Adipocyte (in vitro differentiated cells): Measurements from ENCODE around the gene CEMIP.

Experiments
- DNase-seq: peaks from one replicate; pipeline ENCODE4 v3.0.0-alpha.2; 2015; ENCODE audit warnings: low read depth
- H3K27me3 ChIP-seq: replicated peaks from 2 replicates; pipeline ENCODE4 v1.7.0; 2013; ENCODE audit warnings: mild to moderate bottlenecking, low read length, moderate library complexity; ENCODE audit not compliant: control insufficient read depth, insufficient read depth
- H3K36me3 ChIP-seq: 2 replicates; pipeline ENCODE4 v1.7.0; 2013; ENCODE audit warnings: low read length, mild to moderate bottlenecking, moderate library complexity; ENCODE audit not compliant: control insufficient read depth, insufficient read depth, severe bottlenecking
- H3K4me1 ChIP-seq: 2 replicates; pipeline ENCODE4 v1.7.0; 2013; ENCODE audit warnings: mild to moderate bottlenecking, low read length, moderate library complexity; ENCODE audit not compliant: control insufficient read depth, insufficient read depth
- H3K4me3 ChIP-seq: 2 replicates; pipeline ENCODE4 v1.7.0; 2013; ENCODE audit warnings: mild to moderate bottlenecking, low read length, moderate library complexity
- H3K9ac ChIP-seq: 2 replicates; pipeline ENCODE4 v1.7.0; 2013; ENCODE audit warnings: mild to moderate bottlenecking, low read length, moderate library complexity
- H3K9me3 ChIP-seq: 2 replicates; pipeline ENCODE4 v1.7.0; 2013; ENCODE audit warnings: mild to moderate bottlenecking, low read length, moderate library complexity; ENCODE audit not compliant: control insufficient read depth

The CEMIP gene

DNA sequence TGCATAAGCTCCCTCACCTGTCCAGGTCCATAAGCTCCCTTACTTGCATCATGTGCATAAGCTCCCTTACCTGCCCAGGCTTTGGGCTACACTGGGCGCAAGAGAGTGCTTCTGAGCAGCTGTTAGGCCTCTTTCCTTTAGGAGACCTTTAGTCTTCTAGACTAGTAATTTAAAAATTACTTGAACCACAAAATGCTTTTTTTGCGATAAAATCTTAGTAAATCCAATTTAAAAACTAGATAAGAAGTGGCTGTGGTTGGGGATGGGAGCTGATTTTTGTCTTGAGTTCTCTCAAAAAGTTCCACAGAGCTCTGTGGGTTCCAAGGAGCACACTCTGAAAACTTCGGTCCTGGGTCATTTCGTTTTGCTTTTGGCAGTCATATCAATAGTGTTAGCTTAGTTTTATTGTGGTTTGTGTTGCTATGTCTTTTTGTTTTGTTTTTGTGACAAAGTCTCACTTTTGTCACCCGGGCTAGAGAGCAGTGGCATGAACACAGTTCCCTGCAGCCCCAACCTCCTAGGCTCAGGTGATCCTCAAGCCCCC, 6.7 kb downstream of the CEMIP start:
- H3K4me1 ChIP-seq: peaks cover 19% of the 10 kb centered on the region
- no peak for DNase-seq
- no peak overlapping the region for H3K4me3 ChIP-seq
- H3K9ac ChIP-seq: no peak overlapping the region
- peaks cover 48% of the 10 kb centered on the region for H3K36me3 ChIP-seq
- H3K27me3 ChIP-seq: no peaks in the 10 kb centered on the region
- no peaks in the 10 kb centered on the region for H3K9me3 ChIP-seq

DNA sequence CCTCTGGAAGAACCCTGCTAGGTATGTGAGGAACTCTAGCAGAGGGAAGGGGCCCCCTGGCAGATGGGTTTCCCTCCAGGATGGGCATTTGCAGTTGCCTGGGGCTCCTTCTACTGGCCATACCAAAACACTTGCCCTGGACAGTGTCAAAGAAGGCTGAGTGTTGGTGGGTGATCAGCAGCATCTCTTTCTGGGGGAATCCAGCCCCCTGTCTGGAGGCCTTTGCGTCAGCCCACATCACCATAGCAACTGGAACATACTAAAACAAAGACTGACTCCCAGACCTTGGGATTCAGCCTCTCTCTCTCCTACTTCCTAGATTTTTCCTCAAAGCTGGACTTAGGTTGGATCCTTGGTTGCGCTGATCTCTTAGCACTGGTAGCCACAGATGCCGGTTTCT, 8.1 kb downstream of the CEMIP start:
- no peak for DNase-seq
- H3K36me3 ChIP-seq: peaks cover 58% of the 10 kb centered on the region
- peaks cover 18% of the 10 kb centered on the region for H3K4me1 ChIP-seq
- no peak overlapping the region for H3K4me3 ChIP-seq
- H3K9ac ChIP-seq: no peak overlapping the region
- no peaks in the 10 kb centered on the region for H3K9me3 ChIP-seq
- no peaks in the 10 kb centered on the region for H3K27me3 ChIP-seq

DNA sequence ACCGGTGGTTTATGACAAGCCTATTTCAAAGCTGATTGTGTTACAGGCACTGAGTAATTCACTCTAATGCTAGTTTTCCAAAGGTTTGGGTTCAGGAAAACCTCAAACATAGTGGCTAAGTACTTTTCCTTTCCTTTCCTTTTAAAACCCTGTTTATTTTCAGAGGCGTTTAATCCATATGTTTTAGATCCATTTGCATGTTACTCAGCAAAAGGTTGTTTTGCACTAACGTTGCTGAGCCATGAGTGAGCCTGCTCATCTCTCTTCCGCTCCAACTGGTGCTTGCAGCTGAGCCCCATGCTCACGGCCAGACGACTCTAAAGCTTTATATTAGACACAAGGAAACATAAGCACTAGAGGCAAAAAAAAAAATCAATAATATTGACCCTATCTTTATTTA, 9.4 kb downstream of the CEMIP start:
- peaks cover 58% of the 10 kb centered on the region for H3K36me3 ChIP-seq
- H3K9ac ChIP-seq: peak overlapping the region; percentile 43
- no peaks in the 10 kb centered on the region for H3K9me3 ChIP-seq
- DNase-seq: peak; percentile 69
- peak overlapping the region; percentile 37 for H3K4me3 ChIP-seq
- H3K4me1 ChIP-seq: peaks cover 16% of the 10 kb centered on the region
- no peaks in the 10 kb centered on the region for H3K27me3 ChIP-seq

DNA sequence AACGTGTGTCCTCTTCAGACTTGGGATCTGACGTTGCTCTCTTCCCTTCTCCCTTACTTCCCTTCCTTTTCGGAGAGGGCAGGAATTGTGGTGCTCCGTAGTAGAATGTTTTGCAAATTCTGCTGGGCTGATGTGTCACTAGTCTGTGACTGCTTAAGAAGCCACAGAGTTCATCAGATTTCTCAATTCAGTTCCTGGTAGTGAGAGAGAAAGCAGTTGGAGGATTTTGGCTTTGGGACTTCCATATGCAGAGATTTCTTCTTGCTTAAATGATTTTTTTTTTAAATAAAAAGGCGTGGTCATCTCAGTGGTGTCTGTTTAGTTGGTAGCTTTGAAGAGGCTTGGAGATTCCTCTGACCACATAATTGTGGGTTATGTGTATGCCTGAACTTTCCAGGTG, 10.1 kb downstream of the CEMIP start:
- H3K27me3 ChIP-seq: no peaks in the 10 kb centered on the region
- peaks cover 16% of the 10 kb centered on the region for H3K4me1 ChIP-seq
- peak overlapping the region; percentile 37 for H3K4me3 ChIP-seq
- DNase-seq: peak; percentile 73
- H3K9me3 ChIP-seq: no peaks in the 10 kb centered on the region
- H3K36me3 ChIP-seq: peaks cover 57% of the 10 kb centered on the region
- peak overlapping the region; percentile 27 for H3K9ac ChIP-seq

DNA sequence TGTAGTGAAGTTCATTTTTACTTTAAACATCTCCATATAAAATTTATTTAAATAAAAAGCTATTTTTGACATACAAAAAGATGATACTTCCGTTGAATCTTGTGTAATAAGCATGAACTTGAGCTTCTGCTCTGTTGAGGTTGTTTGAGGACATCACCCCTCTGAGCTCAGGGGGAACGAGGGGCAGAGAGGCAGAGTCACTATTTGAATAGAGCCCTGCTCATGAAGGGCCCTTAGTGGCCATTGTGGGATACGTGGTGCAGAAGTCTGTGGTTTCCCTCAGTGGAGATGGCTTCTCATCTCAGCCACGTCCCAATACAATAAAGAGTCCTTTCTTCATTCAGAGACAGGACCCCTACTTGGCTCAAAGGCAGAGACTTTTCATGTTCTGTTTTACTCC, 10.6 kb downstream of the CEMIP start:
- no peaks in the 10 kb centered on the region for H3K9me3 ChIP-seq
- H3K36me3 ChIP-seq: peaks cover 59% of the 10 kb centered on the region
- no peak overlapping the region for H3K4me3 ChIP-seq
- no peak for DNase-seq
- H3K4me1 ChIP-seq: peaks cover 16% of the 10 kb centered on the region
- H3K9ac ChIP-seq: peak overlapping the region; percentile 27
- H3K27me3 ChIP-seq: no peaks in the 10 kb centered on the region

DNA sequence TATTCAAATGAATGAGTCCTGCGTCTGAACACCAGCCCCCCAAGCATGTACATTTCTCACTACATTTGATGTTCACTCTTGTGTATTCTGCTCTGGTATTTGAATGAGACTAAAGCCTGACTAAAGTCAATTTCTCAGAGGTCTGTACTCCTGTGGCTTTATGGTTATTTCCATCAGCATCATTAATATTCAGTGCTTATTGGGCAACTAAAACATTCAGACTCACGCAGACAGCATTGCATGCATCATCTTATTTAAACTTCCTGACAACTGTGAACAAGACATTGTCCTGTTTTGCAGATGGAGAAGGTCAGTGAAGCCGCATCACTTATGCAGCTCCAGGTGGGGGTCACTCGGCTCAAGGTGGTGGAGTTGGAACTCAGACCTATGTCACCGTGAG, 11.1 kb downstream of the CEMIP start:
- no peaks in the 10 kb centered on the region for H3K9me3 ChIP-seq
- no peak for DNase-seq

DNA sequence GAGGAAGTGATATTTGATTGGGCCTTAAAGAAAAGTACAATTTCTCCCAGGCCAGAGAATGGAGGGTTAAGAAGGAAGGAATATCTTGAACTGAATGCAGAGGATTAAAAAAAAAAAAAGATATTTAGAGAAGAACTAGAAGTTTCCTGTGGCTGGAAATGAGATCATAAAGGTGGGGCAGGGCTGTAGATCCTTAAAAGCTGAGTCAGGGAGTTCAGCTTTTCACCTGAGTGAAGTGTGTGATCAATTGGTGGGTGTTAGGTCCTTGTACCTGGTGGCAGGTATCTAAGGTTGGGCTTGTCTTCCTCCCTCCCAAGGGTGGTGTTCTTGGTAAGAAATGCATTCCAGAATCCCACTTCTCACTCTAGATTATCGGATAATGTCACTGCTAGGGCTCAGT, 11.8 kb downstream of the CEMIP start:
- Histone ChIP-seq H3K36me3 (peaks cover 64% of the 10 kb centered on the region), H3K4me1 (peaks cover 16% of the 10 kb centered on the region), H3K9ac (no peak overlapping the region)

More for the DNA sequence above, 11.1 kb downstream of the CEMIP start:
- Histone ChIP-seq H3K36me3 (peaks cover 64% of the 10 kb centered on the region), H3K4me3 (no peak overlapping the region), H3K4me1 (peaks cover 16% of the 10 kb centered on the region), H3K27me3 (no peaks in the 10 kb centered on the region), H3K9ac (no peak overlapping the region)

DNA sequence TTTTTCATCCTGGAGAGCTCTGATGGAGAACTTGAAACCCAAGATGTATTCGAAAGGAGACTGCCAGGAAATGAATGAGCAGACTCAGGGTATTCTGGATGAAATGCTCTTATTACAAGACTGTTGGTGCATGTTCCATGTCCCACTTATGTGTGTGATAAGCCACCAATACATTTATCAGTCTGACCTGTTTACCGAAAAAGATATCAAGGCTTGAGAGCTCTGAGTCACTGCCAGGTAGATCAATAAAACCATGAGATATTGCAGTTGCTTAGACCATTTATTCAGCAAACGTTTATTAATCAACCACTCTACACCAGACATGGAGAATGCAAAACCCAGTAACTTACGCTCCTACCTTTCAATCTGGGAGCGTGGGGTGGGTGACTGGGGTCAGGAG, 17.2 kb downstream of the CEMIP start:
- H3K27me3 ChIP-seq: no peaks in the 10 kb centered on the region
- no peaks in the 10 kb centered on the region for H3K4me1 ChIP-seq
- no peak for DNase-seq
- H3K9me3 ChIP-seq: no peaks in the 10 kb centered on the region
- H3K4me3 ChIP-seq: no peak overlapping the region
- peaks cover 86% of the 10 kb centered on the region for H3K36me3 ChIP-seq
- H3K9ac ChIP-seq: no peak overlapping the region

More for the DNA sequence above, 11.8 kb downstream of the CEMIP start:
- no peak overlapping the region for H3K4me3 ChIP-seq
- H3K9me3 ChIP-seq: no peaks in the 10 kb centered on the region
- no peaks in the 10 kb centered on the region for H3K27me3 ChIP-seq
- no peak for DNase-seq

DNA sequence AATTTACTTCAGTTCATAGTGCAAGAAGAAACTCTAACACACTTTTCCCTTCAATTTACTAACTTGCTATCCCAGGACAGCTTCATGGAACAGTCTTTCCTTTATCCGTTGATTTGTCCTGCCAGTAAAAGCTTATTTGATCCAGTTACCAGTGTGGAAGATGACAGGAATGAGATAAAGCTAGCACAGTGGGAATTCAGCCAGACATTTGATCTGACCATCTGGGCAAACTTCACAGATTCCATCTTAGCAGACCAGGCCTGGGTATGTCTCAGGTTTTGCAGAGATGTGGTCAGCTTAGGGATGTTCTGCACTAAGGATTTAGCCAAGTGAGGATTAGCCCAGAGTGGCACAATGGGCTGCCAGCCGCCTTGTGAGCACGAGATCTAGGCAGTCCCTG, 19.7 kb downstream of the CEMIP start:
- DNase-seq: no peak
- Histone ChIP-seq H3K9ac (no peak overlapping the region), H3K27me3 (no peaks in the 10 kb centered on the region), H3K36me3 (peaks cover 85% of the 10 kb centered on the region), H3K9me3 (no peaks in the 10 kb centered on the region), H3K4me3 (no peak overlapping the region), H3K4me1 (no peaks in the 10 kb centered on the region)

DNA sequence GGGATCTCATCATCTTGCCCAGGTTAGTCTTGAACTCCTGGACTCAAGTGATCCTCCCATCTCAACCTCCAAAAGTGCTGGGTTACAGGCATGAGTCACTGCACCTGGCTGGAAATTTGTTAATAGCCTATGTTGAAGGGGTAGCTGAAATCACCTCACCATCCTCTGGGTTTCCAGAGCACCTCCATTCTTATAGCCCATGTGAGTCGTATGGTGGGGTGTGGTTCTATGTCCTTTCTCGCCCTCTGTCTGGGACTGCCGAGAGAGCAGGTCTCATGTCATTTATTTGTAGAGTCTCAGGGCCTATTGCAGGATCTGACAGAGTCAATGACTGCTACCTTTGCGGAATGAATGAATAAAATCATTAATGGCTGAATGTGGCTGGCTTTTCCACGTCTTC, 20.9 kb downstream of the CEMIP start:
- no peak overlapping the region for H3K4me3 ChIP-seq
- H3K4me1 ChIP-seq: no peaks in the 10 kb centered on the region
- peaks cover 83% of the 10 kb centered on the region for H3K36me3 ChIP-seq
- no peak for DNase-seq
- no peaks in the 10 kb centered on the region for H3K9me3 ChIP-seq
- H3K9ac ChIP-seq: no peak overlapping the region
- no peaks in the 10 kb centered on the region for H3K27me3 ChIP-seq

DNA sequence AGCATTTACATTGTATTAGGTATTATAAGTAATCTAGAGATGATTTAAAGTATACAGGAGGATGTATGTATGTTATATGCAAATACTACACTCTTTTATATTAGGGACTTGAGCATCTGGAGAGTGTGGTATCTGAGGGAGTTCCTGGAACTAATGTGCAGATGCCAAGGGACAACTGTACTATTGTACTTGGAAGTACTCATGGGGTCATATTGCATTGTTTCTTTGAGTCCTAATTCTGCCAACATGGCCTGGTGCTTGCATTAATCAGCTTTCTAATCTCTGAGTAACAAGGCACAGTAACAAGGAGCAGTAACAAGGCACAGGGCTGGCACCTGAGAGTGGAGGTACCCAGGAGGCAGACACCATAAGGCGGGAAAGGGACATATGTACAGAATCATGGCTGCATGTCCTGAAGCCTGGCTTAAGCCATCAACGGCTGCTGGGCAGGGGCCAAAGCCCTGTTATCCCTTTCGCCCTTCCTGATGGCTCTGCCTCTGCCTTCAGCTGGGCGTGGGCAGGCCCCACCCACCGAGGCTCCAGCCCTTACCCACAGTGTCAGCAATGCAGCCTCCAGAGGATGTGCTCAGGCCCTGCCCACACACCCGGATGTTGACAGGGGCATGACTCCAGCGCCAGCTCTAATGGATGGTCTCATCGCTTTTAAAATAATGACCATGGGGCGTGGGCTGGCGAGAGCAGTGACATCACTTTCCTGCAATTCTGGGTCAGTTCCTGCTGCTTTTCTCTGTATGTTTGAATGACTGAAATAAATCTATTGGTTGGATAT, 22.9 kb downstream of the CEMIP start:
- Histone ChIP-seq H3K36me3 (peaks cover 80% of the 10 kb centered on the region), H3K27me3 (no peaks in the 10 kb centered on the region), H3K4me3 (no peak overlapping the region), H3K9ac (no peak overlapping the region), H3K4me1 (no peaks in the 10 kb centered on the region), H3K9me3 (no peaks in the 10 kb centered on the region)
- no peak for DNase-seq
